HG03378 (cell line): ENCODE data around the gene WDR83.
"Not testable (repeated sequence)": the region's sequence is repeated elsewhere in the genome, so short reads cannot be mapped to it uniquely, and the experiment has no call there.

Experiments
- ATAC-seq: cut with Tn5 transposase; IDR thresholded peaks from one replicate; pipeline ENCODE4 v1.9.1; 2021; ENCODE audit warnings: mild to moderate bottlenecking, moderate library complexity; ENCODE audit not compliant: unreplicated experiment

Gene WDR83

DNA sequence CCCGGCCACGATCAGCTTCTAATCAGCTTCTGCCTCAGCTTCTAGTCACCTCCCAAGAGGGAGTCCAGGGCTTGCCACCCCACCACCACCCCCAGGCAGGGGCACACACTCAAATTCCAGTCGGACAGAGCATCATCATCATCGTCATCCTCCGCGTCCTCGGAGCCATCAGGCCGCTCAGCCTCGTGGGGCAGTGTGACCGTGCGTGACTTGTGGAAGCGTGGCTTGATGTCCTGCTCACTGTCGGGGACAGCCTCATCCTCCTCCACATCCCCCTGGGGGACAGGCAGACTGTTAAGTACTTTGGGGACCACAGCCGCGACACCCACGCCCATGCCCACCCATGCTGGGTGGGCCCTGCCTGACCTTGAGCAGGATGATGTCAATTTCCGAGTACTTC, 44.6 kb downstream of the WDR83 start:
- ATAC-seq: no peak

GRCh38 chr19:12712077-12712476, 45.5 kb downstream of the WDR83 start:
- not testable (repeated sequence) for ATAC-seq

DNA sequence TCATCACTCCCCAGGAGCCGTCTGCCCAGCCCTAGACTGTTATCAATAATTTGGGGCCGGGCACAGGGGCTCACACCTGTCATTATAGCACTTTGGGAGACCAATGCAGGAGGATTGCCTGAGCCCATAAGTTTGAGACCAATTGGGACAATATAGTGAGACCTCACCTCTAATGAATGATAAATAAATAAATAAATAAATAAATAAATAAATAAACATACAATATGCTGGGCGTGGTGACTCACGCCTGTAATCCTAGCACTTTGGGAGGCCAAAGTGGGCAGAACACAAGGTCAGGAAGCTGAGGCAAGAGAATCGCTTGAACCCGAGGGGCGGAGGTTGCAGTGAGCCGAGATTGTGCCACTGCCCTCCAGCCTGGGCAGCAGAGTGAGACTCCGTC, 46.7 kb downstream of the WDR83 start:
- not testable (repeated sequence) for ATAC-seq

GRCh38 chr19:12715102-12715501, 48.5 kb downstream of the WDR83 start:
- ATAC-seq: no peak

DNA sequence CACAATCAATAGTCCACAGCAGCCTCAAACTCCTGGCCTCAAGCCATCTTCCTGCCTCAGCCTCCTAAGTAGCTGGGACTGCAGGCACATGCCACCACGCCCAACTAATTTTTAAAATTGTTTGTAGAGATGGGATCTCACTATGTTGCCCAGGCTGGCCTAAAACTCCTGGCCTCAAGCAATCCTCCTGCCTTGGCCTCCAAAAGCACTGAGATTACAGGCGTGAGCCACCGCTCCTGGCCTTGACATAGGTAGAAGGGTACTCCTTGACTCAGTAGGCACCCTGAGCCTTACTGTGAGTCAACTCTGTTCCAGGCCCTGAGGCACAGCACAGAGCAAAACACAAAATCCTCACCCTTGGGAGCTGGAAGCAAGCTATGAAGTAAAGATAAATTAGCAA, 49.3 kb downstream of the WDR83 start:
- no peak for ATAC-seq

GRCh38 chr19:12720296-12720695, 53.7 kb downstream of the WDR83 start:
- ATAC-seq: no peak

GRCh38 chr19:12720851-12721655, 54.4 kb downstream of the WDR83 start:
- no peak for ATAC-seq

DNA sequence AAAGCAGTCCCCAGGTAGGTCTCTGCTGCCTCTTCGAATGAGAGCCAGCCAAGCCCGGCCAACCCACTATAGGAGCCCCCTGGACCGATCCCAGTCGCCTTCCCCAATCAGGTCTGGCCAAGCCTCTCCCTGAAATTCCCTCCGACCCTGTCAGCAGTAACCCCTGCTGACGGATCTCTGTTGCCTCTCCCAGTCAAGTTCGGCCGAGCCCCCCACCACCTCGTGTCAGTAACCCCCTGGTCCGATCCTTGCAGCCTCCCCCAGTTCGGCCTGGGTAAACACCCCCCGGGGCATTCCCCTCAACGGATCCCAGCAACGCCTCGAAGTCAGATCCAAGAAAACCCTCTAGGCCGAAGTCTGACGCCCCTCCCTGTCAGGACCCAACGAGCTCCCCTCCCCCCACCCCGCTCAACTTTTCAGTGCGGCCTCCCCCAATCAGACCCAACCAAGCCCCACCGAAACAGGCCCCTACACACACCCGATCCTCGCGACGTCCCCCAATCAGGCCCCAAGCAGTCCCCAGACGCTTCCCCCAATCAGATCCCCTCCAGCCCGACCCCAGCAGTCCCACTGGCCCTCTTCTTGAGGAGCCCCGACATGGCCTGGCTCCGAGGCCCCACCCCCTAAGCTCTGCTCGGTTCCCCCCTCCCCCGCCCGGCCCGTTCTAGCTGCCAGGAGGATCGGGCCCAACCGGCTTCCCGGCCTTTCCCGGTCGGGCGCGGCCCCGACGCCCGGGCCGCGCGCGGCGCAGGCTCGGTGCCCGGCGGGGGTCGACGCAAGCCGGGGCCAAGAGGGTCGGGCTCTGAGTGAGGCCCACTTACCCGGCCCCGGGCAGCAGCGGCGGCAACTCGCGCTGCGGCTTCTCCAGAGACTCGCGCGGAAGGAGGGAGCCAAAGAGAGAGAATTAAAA, 55.3 kb downstream of the WDR83 start:
- ATAC-seq: no peak

DNA sequence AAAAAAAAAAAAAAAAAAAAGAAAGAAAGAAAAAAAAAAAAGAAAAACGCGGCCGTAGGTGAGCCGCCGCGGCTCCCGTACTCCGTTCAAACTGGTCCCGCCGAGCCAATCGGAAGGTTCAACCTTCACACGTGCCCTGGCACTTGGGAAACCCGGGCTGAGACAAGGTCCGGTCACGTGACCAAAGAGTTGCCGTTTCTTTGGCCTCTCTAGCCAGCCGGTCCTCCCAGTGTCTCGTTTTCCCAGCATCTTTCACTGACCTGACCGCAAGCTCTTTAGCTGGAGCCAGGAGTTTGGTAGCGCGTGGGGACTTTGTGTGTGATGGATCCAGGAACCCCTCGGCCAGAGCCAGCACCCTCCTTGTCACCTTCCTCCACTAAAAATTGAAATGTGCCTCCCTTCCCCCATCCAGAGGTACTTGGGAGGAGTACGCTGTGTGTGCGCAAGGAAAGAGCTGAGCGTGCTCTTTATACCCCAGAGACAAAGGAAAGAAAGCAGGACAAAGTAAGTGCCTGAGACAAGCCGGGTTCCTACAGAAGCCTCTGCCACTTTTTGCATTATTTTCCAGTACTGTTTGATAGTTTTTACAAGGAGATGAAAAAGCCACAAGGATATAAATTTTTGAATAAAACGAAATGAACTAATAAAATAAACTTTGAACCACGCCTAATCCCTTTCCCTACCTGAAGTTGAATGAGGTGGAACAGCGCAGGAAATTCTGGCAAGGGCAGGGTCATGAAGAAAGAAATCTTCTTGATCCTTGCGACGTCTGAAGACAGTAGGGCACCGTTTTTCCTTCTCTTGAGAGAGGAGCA, 56.2 kb downstream of the WDR83 start:
- ATAC-seq: peak; percentile 82

GRCh38 chr19:12723381-12723640, 56.7 kb downstream of the WDR83 start:
- ATAC-seq: no peak

DNA sequence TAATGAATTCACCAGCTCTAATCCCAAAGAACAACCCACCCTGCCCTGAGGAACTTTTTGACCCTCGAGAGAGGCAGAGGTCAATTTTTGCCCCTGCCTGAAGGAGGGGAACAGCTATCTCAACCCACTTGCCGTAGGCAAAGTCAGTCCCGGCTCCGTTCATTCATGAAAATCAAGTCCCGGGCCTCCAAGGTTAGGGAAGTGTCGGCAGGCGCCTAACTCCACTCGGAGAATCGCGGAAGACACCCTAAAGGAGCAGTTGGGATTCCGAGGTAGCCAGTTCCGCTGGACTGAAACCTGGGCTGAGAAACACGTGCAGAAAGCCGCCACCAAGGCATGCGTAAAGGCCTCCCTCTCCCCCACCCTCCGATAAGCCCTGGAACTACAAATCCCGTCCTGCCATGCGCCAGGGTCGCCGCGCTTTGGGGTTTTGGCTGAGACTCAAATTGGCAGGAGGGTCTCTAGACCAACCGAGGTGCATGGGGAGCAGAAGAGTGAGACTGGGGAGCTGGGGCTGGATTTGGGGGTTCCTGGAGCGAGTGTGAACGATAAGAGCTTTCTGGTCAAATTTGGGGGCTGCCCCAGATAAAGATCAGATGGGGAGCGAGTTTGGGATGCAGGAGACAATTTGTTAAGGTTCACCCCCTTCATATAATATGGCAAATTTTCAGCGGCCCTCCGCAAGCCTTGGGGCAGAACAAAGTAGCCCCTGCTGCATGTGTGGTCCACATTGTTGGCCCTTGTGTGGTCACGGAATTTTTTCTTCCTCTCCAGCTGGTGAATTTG, 57.2 kb downstream of the WDR83 start, which contains the start of gene TNPO2:
Gene TNPO2, minus strand, starts transcription at position 292 of the 786 bp plus-strand sequence. CDS start 2,955 bp downstream, outside the sequence.
- ATAC-seq: no peak
